Choroid plexus epithelial cell (primary cell): ENCODE measurements around the gene UBD.

Source experiments
- DNase-seq: peaks from one replicate; pipeline ENCODE4 v3.0.0-alpha.2; 2010; ENCODE audit warnings: low read depth
- H3K4me3 ChIP-seq: 2 replicates; pipeline ENCODE4 v1.5.1; 2011; ENCODE audit warnings: low read depth, mild to moderate bottlenecking, control low read depth, low read length, moderate library complexity
- TF ChIP-seq, protein P1 (sequence below): conservative IDR thresholded peaks from 2 replicates; pipeline ENCODE4 v1.5.1; 2011; ENCODE audit warnings: low read depth, mild to moderate bottlenecking, control low read depth, inconsistent platforms, low read length, moderate library complexity

UBD gene

DNA sequence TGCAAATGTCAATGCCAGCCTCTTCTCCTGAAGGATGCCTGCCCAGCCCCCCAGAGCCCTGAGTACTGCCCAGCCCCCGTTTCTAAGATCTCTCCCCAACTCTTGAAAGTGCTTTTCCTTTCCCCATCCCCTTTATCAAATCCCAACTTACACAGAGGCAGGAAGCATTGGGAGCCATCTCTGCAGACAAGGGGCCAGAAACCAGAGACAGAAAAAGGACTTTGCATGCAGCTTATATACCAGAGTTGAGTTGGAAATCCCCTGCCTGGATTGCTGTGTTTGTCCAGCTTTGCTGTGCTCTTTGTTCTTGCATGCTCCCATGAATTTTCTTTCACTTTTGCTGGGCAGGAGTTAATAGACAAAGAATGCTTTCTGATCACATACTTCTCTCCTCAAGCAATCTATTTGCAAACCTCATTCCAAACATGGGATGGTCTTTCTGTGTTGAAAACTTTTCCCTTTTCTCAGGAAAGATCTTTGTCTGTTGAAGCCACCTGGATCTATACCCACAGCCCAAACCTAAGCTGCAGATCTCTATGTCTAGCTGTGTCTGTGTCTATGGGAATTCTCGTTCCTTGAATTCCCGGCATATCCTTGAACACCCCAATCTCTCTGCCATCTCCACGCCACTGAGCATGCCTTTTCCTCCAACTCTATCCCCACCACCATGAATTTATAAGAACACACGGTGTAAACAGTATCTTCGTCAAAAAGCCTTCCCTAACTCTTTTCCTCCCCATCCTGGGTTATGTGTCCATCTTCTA, at the start of gene UBD:
Gene UBD, minus strand, starts transcription at position 209 of the 764 bp plus-strand sequence. Its CDS starts 31 bp downstream, at position 178.
- peak; percentile 2 for DNase-seq
- TF ChIP-seq, protein P1, sequence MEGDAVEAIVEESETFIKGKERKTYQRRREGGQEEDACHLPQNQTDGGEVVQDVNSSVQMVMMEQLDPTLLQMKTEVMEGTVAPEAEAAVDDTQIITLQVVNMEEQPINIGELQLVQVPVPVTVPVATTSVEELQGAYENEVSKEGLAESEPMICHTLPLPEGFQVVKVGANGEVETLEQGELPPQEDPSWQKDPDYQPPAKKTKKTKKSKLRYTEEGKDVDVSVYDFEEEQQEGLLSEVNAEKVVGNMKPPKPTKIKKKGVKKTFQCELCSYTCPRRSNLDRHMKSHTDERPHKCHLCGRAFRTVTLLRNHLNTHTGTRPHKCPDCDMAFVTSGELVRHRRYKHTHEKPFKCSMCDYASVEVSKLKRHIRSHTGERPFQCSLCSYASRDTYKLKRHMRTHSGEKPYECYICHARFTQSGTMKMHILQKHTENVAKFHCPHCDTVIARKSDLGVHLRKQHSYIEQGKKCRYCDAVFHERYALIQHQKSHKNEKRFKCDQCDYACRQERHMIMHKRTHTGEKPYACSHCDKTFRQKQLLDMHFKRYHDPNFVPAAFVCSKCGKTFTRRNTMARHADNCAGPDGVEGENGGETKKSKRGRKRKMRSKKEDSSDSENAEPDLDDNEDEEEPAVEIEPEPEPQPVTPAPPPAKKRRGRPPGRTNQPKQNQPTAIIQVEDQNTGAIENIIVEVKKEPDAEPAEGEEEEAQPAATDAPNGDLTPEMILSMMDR, result no peak
- no peak within 1 kb of the TSS for H3K4me3 ChIP-seq

DNA sequence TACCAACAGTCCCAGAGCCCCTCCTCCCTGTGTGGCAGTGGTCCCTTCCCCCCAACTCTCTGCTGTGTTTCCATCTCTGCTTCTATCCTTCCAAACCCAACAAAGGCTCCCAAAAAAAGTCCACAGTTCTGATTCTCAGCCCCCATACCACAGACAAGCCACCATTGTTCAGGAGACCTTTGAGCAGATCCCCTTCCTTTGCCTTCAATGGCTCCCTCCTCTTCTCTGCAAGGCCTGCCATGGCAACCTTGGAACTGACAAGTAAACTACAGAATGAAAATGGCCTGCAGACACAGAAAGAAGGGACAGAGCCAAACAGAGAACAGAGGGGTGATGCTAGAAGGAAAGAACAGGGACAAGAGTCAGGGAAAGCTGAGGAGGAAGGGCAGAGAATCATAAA, 48.6 kb upstream of the UBD start:
- DNase-seq, result no peak
- TF ChIP-seq, protein P1, result no peak

DNA sequence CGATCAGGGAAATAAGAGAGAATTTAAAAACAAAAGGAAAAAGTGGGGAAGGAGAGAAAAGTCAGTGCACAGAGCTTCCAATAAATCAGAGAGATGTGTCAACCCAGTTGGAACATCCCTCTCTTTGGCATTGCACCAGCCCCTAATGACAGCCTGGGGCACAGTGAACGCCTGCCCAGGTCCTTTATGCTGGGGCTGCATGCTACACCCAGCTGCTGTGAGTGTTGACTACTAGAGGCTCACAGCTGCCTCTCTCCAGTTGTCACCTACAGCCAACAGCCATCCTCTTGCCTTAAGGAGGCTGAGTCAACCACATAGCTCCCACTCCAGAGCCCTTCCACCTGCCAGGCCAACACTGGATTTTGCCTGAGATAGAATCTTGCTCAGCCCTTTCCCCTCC, 44.4 kb upstream of the UBD start:
- TF ChIP-seq, protein P1, result no peak
- no peak overlapping the region for H3K4me3 ChIP-seq
- DNase-seq, result no peak

More for the DNA sequence above, 48.6 kb upstream of the UBD start:
- no peak overlapping the region for H3K4me3 ChIP-seq

DNA sequence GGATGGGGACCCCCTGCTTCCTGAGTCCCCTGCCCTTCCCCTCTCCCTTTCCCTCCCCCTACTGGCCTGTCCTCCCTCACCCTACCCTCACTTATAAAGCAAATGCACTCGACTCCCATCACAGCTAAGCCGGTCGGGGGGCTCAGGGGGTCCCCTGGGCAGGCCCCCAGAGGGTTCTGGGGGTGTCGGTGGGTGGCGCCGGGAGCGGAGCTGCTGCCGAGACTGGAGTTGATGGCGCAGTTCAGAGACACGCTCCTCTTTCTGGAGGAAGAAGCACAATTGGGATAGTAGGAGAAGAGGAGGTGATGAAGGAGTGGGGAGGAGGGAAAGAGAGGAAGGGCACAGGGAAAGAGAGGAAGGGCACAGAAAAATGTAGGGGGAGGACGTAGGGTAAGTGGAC, 43.9 kb upstream of the UBD start:
- no peak for DNase-seq
- TF ChIP-seq, protein P1, result no peak
- H3K4me3 ChIP-seq, result no peak overlapping the region

GRCh38 chr6:29602564-29603361, 43.2 kb upstream of the UBD start:
- no peak overlapping the region for H3K4me3 ChIP-seq
- TF ChIP-seq, protein P1, result peak; percentile 60
- DNase-seq, result peak; percentile 67

- TF ChIP-seq, protein P1, result no peak
- no peak overlapping the region for H3K4me3 ChIP-seq
- no peak for DNase-seq
These were observed 38.7 kb upstream of the UBD start for GRCh38 chr6:29598172-29598747.
